Tibial nerve (tissue), 4 donors: ENCODE results near the gene CDKN1C.

Source experiments
- CTCF ChIP-seq, 5 experiments: fragments of 200-600 bp in 3 of 5; fragments of 450-650 bp in 2 of 5; sonication (generic) in 3 of 5; IDR thresholded peaks; one replicate each; pipeline ENCODE4 v1.5.1; 2016 to 2019; ENCODE audit warnings: antibody characterized with exemption in 5 of 5, mild to moderate bottlenecking in 3 of 5, moderate library complexity in 2 of 5
- EP300 ChIP-seq, 2 donors: sonication (generic); formaldehyde crosslinking; IDR thresholded peaks; one replicate each; pipeline ENCODE4 v1.6.1; 2017; ENCODE audit warnings: antibody characterized with exemption in 2 of 2, mild to moderate bottlenecking in 1 of 2
- POLR2A ChIP-seq, 2 donors: fragments of 450-650 bp; IDR thresholded peaks; one replicate each; pipeline ENCODE4 v1.6.1; 2017; ENCODE audit warnings: antibody characterized with exemption in 2 of 2, mild to moderate bottlenecking in 2 of 2, moderate library complexity in 2 of 2

GRCh38 chr11:2931771-2932738 is 46.5 kb upstream of the CDKN1C start:
- no peak for TF ChIP-seq CTCF (IDR thresholded peaks at IDR 0.05)
- no peak for TF ChIP-seq EP300 (IDR thresholded peaks at IDR 0.05)
- TF ChIP-seq POLR2A (IDR thresholded peaks at IDR 0.05): no peak
